GM21528 (cell line): ENCODE measurements around the gene SIAH1.
"Not testable (repeated sequence)": the region's sequence is repeated elsewhere in the genome, so short reads cannot be mapped to it uniquely, and the experiment has no call there.

Experiments
- ATAC-seq: cut with Tn5 transposase; IDR thresholded peaks from one replicate; pipeline ENCODE4 v1.9.1; 2021; ENCODE audit warnings: mild to moderate bottlenecking, moderate library complexity; ENCODE audit not compliant: unreplicated experiment, low FRiP score

The SIAH1 gene

GRCh38 chr16:48385253-48386150 is at the start of gene SIAH1:
SIAH1 (minus strand) TSS chr16:48385413; CDS start chr16:48362428, 22,985 bp downstream.
- peak; percentile 72 for ATAC-seq

GRCh38 chr16:48434653-48435317 is 49.6 kb upstream of the SIAH1 start:
- ATAC-seq, result no peak

- no peak for ATAC-seq
These were observed 48.8 kb upstream of the SIAH1 start for GRCh38 chr16:48433850-48434530.

GRCh38 chr16:48433116-48433849 is 48.1 kb upstream of the SIAH1 start:
- ATAC-seq, result no peak

- ATAC-seq, result peak; percentile 70
These were observed 46.9 kb upstream of the SIAH1 start for GRCh38 chr16:48432136-48432535.

- no peak for ATAC-seq
These were observed 45.7 kb upstream of the SIAH1 start for GRCh38 chr16:48430890-48431289.

- no peak for ATAC-seq
These were observed 41.3 kb upstream of the SIAH1 start for GRCh38 chr16:48426244-48427141.

- ATAC-seq, result no peak
These were observed 37.3 kb upstream of the SIAH1 start for GRCh38 chr16:48422537-48422936.

GRCh38 chr16:48421741-48422140 is 36.5 kb upstream of the SIAH1 start:
- no peak for ATAC-seq

GRCh38 chr16:48420437-48420836 is 35.2 kb upstream of the SIAH1 start:
- ATAC-seq, result no peak

GRCh38 chr16:48416617-48417016 is 31.4 kb upstream of the SIAH1 start:
- ATAC-seq, result not testable (repeated sequence)

GRCh38 chr16:48413272-48413671 is 28.1 kb upstream of the SIAH1 start:
- no peak for ATAC-seq

GRCh38 chr16:48409839-48410632 is 24.8 kb upstream of the SIAH1 start:
- no peak for ATAC-seq

- no peak for ATAC-seq
These were observed 23.5 kb upstream of the SIAH1 start for GRCh38 chr16:48408688-48409087.

- ATAC-seq, result no peak
These were observed 20.7 kb upstream of the SIAH1 start for GRCh38 chr16:48405907-48406306.

GRCh38 chr16:48405153-48405552 is 19.9 kb upstream of the SIAH1 start:
- ATAC-seq, result no peak

GRCh38 chr16:48402547-48402946 is 17.3 kb upstream of the SIAH1 start:
- not testable (repeated sequence) for ATAC-seq

GRCh38 chr16:48395375-48395774 is 10.2 kb upstream of the SIAH1 start:
- ATAC-seq, result no peak

GRCh38 chr16:48394355-48394703 is 9.1 kb upstream of the SIAH1 start:
- ATAC-seq, result no peak
